ENCODE data around the gene HOPX. TPM values are rescaled to one million over a fixed set of nuclear protein-coding genes. Genes with fewer than 3 reads are reported as not detected.

The HOPX gene
- total RNA-seq, 1 experiment from 2014 or later: 0.26 TPM

- ChIA-PET CTCF (interaction anchor here (0.7 kb wide), 1 partner anchor 117 kb away, joined by 3 read pairs; no protein-coding TSS in a partner anchor), POLR2A (no interaction called here)
- peaks cover 8% of the 10 kb centered on the region for H3K27me3 Mint-ChIP-seq (ENCODE audit: low read depth)
- H3K4me3 Mint-ChIP-seq: no peak overlapping the region
- ATAC-seq (no peak), DNase-seq (ENCODE audit: low spot score) (no peak)
- peaks cover 9% of the 10 kb centered on the region for H3K4me1 Mint-ChIP-seq
- H3K9me3 Mint-ChIP-seq: no peaks in the 10 kb centered on the region
- TF ChIP-seq E2F1 (CRISPR knock-in tag; IDR thresholded peaks at IDR 0.05) (no peak), TP53 (CRISPR knock-in tag; IDR thresholded peaks at IDR 0.05) (no peak), IRF1 (CRISPR knock-in tag; IDR thresholded peaks at IDR 0.05) (no peak), RORB (CRISPR knock-in tag; IDR thresholded peaks at IDR 0.05) (no peak), ETV6 (CRISPR knock-in tag; IDR thresholded peaks at IDR 0.05) (no peak), ZBTB43 (CRISPR knock-in tag; IDR thresholded peaks at IDR 0.05) (no peak), JAZF1 (CRISPR knock-in tag; IDR thresholded peaks at IDR 0.05) (no peak), ZNF512 (CRISPR knock-in tag; IDR thresholded peaks at IDR 0.05; ENCODE audit: borderline replicate concordance) (no peak), ZNF317 (CRISPR knock-in tag; IDR thresholded peaks at IDR 0.05; ENCODE audit: borderline replicate concordance, low read depth) (no peak)
- no peak overlapping the region for H3K27ac Mint-ChIP-seq
- H3K36me3 Mint-ChIP-seq: no peaks in the 10 kb centered on the region
These were observed 2.4 kb upstream of the HOPX start for GRCh38 chr4:56683455-56683854.

GRCh38 chr4:56681853-56682525 is 893 bp upstream of the HOPX start:
- Mint-ChIP-seq H3K4me3 (no peak overlapping the region), H3K36me3 (no peaks in the 10 kb centered on the region), H3K27ac (no peak overlapping the region), H3K9me3 (no peaks in the 10 kb centered on the region), H3K27me3 (ENCODE audit: low read depth) (peaks cover 8% of the 10 kb centered on the region), H3K4me1 (peaks cover 9% of the 10 kb centered on the region)
- no peak for DNase-seq (ENCODE audit: low spot score)
- POLR2A ChIA-PET: no interaction called here
- CTCF ChIA-PET: no interaction called here
- TF ChIP-seq TP53 (CRISPR knock-in tag; IDR thresholded peaks at IDR 0.05): no peak
- TF ChIP-seq ZMAT4 (CRISPR knock-in tag; IDR thresholded peaks at IDR 0.05): no peak
- no peak for TF ChIP-seq ERG (CRISPR knock-in tag; IDR thresholded peaks at IDR 0.05)
- TF ChIP-seq ATF1 (CRISPR knock-in tag; IDR thresholded peaks at IDR 0.05): no peak
- TF ChIP-seq ZNF219 (CRISPR knock-in tag; IDR thresholded peaks at IDR 0.05; ENCODE audit: borderline replicate concordance): no peak
- TF ChIP-seq AR (CRISPR knock-in tag; IDR thresholded peaks at IDR 0.05): no peak
- no peak for TF ChIP-seq NFATC4 (CRISPR knock-in tag; IDR thresholded peaks at IDR 0.05)
- no peak for TF ChIP-seq SMAD4 (CRISPR knock-in tag; IDR thresholded peaks at IDR 0.05)
- TF ChIP-seq ZNF416 (CRISPR knock-in tag; IDR thresholded peaks at IDR 0.05): no peak
- no peak for ATAC-seq

Data from WTC11 (cell line).